Limb (tissue), 2 donors: Measurements from ENCODE around the gene C14orf132.
"Not testable (repeated sequence)": the region's sequence is repeated elsewhere in the genome, so short reads cannot be mapped to it uniquely, and the experiment has no call there.

Experiments
- DNase-seq, 2 donors: peaks; one replicate each; pipeline ENCODE4 v3.0.0-alpha.2; 2016; ENCODE audit errors: extremely low spot score in 2 of 2

C14orf132 gene

DNA sequence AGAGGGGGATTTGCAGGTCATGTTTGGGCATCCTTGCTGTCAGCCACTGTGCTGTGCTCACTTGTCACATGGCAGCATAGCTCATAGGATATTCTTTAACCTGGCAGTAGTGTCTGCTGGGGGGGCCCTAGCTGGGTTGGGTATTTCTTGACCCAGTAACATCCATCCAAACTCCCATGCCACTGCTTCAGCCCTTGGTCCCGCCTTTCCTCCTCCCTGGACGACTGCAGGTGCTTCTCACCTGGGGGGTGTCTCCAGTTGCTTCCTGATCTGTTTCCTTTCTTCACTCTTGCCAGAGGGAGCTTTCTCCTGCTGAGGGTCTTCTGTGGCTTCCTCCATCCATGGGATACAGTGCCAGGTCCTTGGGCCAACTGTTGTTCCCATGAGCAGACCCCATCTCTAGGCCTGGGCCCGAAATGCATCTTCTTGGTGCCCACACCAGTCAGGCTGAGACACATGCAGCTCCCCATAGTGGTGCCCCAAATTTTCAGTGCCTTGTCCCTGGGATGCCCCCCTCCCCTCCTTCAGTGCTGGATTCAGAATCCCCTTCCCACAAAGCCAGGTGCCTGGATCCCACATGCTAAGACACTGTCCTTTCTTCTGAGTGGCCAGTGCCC, 20.5 kb downstream of the C14orf132 start:
- no peak for DNase-seq

GRCh38 chr14:96060186-96060933, 21.2 kb downstream of the C14orf132 start:
- DNase-seq = no peak

DNA sequence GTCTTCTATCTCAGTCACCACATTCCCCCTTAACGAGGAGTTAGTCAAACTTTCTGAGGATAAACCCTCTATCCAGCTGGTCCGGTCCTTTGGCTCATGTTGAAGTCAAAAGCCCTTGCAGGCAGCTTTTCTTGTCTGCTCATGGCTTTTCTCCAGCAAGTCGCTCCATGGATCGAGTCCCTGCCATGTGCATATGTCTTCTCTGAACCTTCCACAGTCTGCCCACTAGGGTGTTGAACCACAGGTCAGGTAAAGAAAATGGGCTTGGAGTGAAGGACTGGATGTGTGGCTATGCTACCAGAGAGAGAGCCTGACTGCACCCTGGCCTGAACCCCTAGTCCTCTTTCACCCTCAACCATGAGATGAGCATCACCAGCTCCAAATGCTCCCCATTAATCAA, 22.8 kb downstream of the C14orf132 start:
- DNase-seq = peak in 1 of 2 donors; percentile 16

DNA sequence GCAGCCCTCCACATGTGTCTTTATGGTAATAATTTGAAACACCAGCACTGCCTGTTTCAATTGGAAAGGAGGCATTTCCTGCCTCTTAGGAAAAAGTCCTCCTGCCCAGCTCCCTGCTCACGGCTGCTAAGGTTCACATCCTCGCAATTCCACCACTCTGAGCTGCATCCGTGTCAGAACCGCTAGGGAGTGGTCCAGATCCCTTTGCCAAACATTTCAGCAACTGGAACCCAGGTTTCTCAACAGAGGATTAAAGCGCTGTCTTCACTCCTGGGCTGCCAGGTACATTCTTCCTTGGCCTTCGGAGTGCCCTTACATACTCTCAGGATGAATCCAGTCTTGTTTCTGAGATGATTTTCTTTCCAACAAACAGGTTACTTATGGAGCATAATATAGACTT, 23.3 kb downstream of the C14orf132 start:
- peak in 1 of 2 donors; percentile 4 for DNase-seq

- no peak for DNase-seq
Observed at GRCh38 chr14:96064866-96065265, 25.7 kb downstream of the C14orf132 start.

GRCh38 chr14:96065661-96066459, 26.7 kb downstream of the C14orf132 start:
- no peak for DNase-seq

- DNase-seq = no peak
Observed at GRCh38 chr14:96066976-96067375, 27.8 kb downstream of the C14orf132 start.

DNA sequence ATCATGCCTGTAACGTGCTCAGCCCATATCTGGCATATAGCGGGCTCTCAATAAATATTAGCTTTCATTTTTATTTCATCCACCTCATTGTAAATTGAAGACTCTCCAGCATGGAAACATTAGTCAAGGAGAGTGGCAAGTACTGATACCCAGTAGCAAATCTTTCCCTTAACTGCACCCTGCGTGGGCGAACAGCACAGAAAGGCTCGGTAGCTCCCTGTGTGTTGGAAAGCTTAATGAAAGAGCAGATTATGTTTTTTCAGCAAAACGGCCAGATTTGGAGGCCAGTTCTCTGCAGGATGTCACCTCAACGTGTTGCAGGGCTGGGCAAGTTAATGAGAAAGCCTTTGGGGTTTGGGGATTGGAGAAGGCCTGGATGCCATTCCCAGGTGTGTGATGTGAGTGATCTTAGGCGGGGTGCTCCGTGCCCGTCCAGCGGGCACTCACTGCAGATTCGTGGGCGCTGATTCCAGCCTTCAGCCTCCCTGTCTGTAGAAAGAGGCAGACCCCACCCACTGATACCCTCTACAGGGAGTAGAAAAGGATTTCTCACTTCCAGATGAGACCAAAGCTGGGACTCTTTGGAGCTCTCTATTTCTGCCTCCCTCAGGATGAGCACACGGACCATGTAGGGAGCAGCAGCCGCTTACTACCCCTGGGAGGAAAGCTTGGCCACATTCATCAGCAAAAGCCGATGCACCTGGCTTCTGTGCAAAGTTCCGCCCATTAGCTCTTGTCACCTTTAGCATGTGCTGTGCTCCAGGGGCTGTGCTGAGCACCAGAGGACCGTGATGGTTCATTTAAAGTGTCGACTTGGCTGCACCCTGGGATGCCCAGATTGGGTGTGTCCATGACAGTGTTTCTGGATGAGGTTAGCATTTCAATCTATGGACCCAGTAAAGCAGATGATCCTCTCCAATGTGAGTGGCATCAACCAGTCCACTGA, 29.1 kb downstream of the C14orf132 start:
- DNase-seq = peak in 1 of 2 donors; percentile 6

DNA sequence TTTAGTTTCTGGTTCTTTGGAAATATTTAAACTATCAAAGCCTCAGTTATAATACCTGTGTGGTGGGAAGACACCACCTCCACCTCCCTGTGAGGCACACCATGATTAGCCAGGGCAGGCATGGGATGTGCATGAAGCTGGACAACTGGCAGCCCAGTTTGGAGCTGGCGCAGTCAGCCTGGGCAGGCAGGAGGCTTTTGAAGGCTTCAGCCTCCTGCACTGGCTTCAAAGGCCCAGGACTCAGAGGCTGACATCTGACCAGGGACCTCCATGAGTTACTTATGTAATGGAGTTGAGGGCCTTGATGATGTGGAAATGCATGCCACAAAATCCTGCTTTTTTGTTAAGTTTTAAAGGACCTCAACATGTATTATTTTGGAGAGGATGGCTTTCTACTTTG, 30.3 kb downstream of the C14orf132 start:
- DNase-seq = no peak

DNA sequence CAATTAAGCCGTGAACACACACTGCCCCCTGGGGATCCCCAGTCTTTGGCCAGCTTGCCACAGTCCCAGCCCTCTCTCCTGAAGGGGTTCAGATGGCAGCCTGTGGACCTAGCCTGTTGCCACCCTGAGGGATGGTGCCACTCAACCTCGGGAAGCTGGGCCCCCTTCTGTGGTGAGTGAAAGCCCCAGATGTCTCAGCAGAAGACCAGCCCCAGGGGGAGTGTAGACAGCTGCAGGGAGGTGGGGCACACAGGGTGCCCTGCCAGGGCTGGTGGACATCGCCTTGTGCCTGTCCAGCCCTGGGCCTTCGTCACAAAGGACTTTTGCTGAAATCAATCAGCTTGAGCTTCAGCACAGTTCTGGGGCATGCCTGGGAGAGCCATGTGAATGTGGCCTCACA, 32.4 kb downstream of the C14orf132 start:
- no peak for DNase-seq

- DNase-seq = peak in 1 of 2 donors; percentile 9
Observed at GRCh38 chr14:96072076-96072475, 32.9 kb downstream of the C14orf132 start.

DNA sequence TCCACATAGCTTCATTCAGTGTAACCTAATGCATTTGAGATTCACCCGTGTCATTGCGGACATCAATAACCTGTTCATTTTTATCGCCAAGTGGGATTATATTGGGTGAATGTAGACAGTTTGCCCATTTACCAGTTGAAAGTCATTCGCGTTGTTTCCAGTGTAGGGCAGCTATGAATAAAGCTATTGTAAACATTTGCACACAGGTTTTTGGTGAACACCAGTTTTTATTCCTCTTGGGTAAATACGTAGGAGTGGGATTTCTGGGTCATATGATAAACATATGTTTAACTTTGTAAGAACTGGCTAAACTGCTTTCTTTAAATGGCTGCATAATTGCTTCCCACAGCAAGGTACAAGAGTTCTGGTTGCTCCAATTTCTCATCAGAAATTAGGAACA, 33.6 kb downstream of the C14orf132 start:
- no peak for DNase-seq

GRCh38 chr14:96073260-96074039, 34.3 kb downstream of the C14orf132 start:
- not testable (repeated sequence) for DNase-seq

- DNase-seq = no peak
Observed at GRCh38 chr14:96077983-96078624, 38.9 kb downstream of the C14orf132 start.

DNA sequence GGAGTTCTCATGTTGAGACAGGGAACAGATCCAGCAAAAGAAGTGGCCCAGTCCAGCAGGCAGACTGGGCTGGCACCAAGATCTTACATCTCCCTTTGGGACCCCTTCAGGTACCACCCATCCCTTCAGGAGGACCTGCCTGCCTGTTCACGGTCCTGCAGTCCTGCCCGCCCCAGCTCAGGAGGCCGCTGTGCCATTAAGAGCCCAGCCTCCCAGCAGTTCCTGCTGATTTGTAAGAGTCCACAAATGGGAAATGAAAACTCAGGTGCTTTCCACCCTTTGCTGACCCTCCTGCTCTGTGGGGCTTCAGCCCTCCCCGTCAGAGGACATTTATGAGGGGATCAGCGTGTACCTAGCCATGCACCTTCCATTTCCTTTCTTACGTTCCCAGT, 39.5 kb downstream of the C14orf132 start:
- no peak for DNase-seq

DNA sequence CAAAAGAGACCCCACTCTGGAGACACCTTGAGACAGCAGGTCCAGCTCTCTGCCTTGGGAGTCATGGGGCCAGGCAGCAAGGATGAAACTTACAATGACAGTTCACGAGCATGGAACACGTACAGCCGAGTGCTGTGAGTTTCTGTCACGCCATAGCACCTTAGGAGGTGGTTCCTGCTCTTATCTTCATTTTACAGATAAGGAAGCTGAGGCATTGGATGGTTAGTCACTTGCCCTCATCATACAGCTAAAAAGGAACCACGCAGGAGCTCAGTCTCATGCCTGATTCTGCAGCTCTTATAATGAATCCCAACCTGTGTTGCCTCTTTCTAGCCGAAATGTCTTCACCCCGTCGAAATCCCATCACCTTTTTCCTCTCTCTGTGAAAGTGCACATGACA, 39.9 kb downstream of the C14orf132 start:
- DNase-seq = no peak

DNA sequence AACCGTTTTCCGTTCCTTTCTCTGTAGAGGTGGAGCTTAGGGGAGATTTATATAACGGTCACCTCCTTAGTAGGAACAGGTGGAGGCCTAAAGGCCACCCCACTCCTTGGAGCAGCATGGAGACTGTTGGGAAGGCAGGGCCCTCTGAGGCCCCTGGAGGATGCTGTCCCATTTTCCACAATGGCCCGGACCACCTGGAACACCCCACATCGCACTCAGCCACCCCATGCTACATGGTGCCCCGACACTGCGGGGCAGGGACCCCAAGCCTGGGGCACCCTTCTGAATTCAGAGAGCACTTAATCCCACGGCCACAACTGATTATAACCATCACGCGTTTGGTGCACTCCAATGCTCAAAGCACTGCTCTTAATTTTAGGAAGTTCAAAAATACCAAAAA, 41.4 kb downstream of the C14orf132 start:
- DNase-seq = no peak

DNA sequence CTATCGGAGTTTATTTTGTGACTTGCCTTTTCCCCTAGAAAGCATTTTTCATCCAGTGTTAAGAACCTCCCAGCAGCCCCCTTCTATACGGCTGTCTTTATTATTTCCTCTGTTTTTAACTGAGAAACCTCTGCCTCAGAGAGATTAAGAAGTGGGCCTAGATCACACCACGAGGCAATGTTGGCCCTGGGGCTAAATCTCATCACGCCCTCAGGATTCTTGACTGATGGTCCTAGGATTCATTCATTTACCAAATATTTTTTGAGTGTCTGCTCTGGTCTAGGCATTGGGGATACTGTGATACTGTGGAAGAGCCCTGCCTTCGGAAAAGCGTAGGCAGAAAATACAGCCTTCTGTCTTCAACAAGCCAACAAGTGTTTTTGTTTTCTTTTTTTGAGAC, 42.1 kb downstream of the C14orf132 start:
- DNase-seq = no peak

DNA sequence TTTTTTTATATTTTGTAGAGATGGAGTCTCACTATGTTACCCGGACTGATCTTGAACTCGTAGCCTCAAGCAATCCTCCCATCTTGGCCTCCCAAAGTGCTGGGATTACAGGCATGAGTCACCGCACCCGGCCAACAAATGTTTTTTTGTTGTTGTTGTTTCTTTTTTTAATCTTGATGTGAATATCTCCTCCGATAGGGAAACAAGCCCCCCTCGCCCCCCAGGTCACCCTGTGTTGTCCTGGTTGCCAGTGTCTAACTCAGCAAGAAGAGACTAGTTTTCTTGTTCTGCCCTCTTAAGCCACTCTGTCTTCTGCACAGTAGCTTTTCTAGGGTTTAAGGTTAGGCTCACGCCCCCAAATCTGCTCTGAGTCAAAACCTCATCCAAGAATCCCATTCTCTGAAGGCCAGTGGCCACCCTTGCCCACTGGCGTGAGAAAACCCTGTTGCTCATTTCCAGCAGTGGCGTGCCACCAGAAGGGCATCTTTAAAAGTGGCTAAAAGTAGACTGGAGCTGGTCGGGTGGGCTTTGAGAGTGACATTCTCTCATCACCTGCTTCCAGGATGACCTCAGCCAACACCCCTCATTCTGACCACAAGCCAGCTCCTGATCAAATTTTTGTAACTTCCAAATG, 42.7 kb downstream of the C14orf132 start:
- no peak for DNase-seq
